Spleen (tissue), 7 donors: ENCODE results near the gene LMF1.

Experiments used
- CTCF ChIP-seq, 11 experiments: fragments of 200-600 bp in 7 of 11; fragments of 450-650 bp in 4 of 11; sonication (generic) in 4 of 11; IDR thresholded peaks in 8 of 11; conservative IDR thresholded peaks in 3 of 11; 1 replicate in 7 of 11; 2 replicates in 4 of 11; pipeline versions ENCODE4 v1.4.0 to v1.8.0; 2016 to 2021; ENCODE audit warnings: antibody characterized with exemption in 11 of 11, inconsistent platforms in 4 of 11, mild to moderate bottlenecking in 1 of 11
- POLR2A ChIP-seq, 3 donors: fragments of 450-650 bp; IDR thresholded peaks; one replicate each; pipeline ENCODE4 v1.5.1; 2017; ENCODE audit warnings: antibody characterized with exemption in 3 of 3, mild to moderate bottlenecking in 1 of 3
- POLR2AphosphoS5 ChIP-seq, 3 donors: sonication (generic); formaldehyde crosslinking; IDR thresholded peaks; one replicate each; pipeline ENCODE4 v1.5.1; 2017; ENCODE audit warnings: antibody characterized with exemption in 3 of 3
- donor health status: DM: no; HTN: no; CAD: no; lungs with moderate emphysema.
- donor health status: DM: no; HTN: no; CAD: no.
- donor health status: DM: no; HTN: no; CAD: no.

- no peak for TF ChIP-seq CTCF (IDR thresholded peaks at IDR 0.05 in 8 of 11, conservative IDR thresholded peaks at IDR 0.05 in 3 of 11)
- no peak for TF ChIP-seq POLR2AphosphoS5 (IDR thresholded peaks at IDR 0.05)
- TF ChIP-seq POLR2A (IDR thresholded peaks at IDR 0.05), result no peak
These were observed 49.4 kb downstream of the LMF1 start for GRCh38 chr16:921321-921905.
